Measurements from ENCODE around the gene EIF4G3. TPM values are rescaled to one million over a fixed set of nuclear protein-coding genes. Genes with fewer than 3 reads are reported as not detected.
A peak's percentile ranks its signal among the peaks of the same experiment; 100 is the strongest.

The EIF4G3 gene
- total and polyA plus RNA-seq, 10 of the 15 experiments (the other 5 are each of a cell fraction or from before 2014, with no cell fraction given) = 7.4 to 45.1 (median 29.1) TPM

GRCh38 chr1:20786253-20787028 lies 390.3 kb downstream of the EIF4G3 start (continued):
- TF ChIP-seq BCL11A (IDR thresholded peaks at IDR 0.05; ENCODE audit: low read depth, low read length) (no peak), GABPA (IDR thresholded peaks at IDR 0.05; ENCODE audit: low read depth) (no peak), RELA (IDR thresholded peaks at IDR 0.05; ENCODE audit: borderline replicate concordance, partially characterized antibody) (no peak), RBBP5 (conservative IDR thresholded peaks at IDR 0.05) (no peak), ETV6 (conservative IDR thresholded peaks at IDR 0.05 in 1 of 2, IDR thresholded peaks at IDR 0.05 in 1 of 2; ENCODE audit: borderline replicate concordance in 1 of 2, low read depth in 1 of 2) (no peak), SMC3 (IDR thresholded peaks at IDR 0.05; ENCODE audit: borderline replicate concordance, low read length) (no peak), NFYA (IDR thresholded peaks at IDR 0.05; ENCODE audit: borderline replicate concordance, low read depth, low read length) (no peak), PAX5 (IDR thresholded peaks at IDR 0.05; ENCODE audit: borderline replicate concordance, low read depth, low read length) (peak; percentile 28; the same call in 1 of the 2 replicates), USF1 (IDR thresholded peaks at IDR 0.05; ENCODE audit: borderline replicate concordance, extremely low read length, insufficient read depth, low read depth, low read length) (no peak), RELB (IDR thresholded peaks at IDR 0.05; ENCODE audit: low read depth) (no peak), SRF (IDR thresholded peaks at IDR 0.05; ENCODE audit: low read depth in 2 of 2, low read length in 2 of 2) (0 out of 4 replicates have a peak, but pooled peaks of 1 of the 2 experiments have one; percentile 7), HDAC6 (IDR thresholded peaks at IDR 0.05; ENCODE audit: unreplicated experiment) (no peak), ATF2 (IDR thresholded peaks at IDR 0.05; ENCODE audit: low read length) (no peak), CBFB (IDR thresholded peaks at IDR 0.05; ENCODE audit: low read depth) (no peak), ZNF622 (IDR thresholded peaks at IDR 0.05) (no peak), EZH2 (IDR thresholded peaks at IDR 0.05; ENCODE audit: borderline replicate concordance, control insufficient read depth, low read depth, low read length) (no peak), GATAD2B (conservative IDR thresholded peaks at IDR 0.05; ENCODE audit: low read depth) (peak; percentile 66), E2F8 (IDR thresholded peaks at IDR 0.05; ENCODE audit: low read depth, partially characterized antibody) (no peak), SMARCA5 (IDR thresholded peaks at IDR 0.05) (peak; percentile 78; the same call in 1 of the 2 replicates)

Measured in GM12878 (cell line).